ENCODE results near the gene SLC26A1.
"Not testable (repeated sequence)": the region's sequence is repeated elsewhere in the genome, so short reads cannot be mapped to it uniquely, and the experiment has no call there.

SLC26A1 gene

DNA sequence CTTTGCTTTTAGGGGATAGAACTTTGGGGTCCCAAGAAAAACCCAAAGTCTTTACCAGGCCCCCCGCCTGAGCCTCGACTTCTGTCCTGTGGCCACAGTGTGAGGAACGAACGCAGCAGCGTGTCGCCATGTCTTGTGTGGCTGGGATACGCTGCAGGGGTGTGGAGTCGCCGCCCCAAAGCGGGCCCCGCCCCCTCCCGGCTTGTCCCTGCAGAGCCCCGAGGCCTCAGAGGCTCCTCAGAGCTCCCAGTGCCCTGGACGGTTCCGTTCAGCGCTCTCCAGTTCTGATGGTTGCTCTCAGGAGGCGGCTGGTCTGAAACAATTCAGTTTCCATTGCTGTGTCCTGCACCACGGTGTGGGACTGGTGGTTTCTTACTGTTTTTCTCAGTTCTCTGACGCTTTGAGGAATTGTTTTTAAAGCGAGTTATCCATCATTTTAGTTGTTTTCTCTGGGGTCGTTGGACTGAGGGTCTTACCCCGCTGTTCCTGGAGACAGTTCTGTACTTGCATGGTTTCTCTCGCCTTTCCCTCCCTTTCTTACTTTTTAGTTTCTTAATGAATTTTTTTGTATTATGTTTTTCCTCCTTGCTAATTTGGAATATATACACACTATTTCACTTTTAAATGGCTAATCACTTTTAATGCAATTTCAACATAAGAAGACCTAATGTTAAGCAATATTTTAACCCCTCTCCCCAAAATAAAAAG, 7.9 kb downstream of the SLC26A1 start:
- peak in 1 of 2 donors; percentile 52 for DNase-seq (ENCODE audit: low read depth in 2 of 2, low spot score in 1 of 2)

DNA sequence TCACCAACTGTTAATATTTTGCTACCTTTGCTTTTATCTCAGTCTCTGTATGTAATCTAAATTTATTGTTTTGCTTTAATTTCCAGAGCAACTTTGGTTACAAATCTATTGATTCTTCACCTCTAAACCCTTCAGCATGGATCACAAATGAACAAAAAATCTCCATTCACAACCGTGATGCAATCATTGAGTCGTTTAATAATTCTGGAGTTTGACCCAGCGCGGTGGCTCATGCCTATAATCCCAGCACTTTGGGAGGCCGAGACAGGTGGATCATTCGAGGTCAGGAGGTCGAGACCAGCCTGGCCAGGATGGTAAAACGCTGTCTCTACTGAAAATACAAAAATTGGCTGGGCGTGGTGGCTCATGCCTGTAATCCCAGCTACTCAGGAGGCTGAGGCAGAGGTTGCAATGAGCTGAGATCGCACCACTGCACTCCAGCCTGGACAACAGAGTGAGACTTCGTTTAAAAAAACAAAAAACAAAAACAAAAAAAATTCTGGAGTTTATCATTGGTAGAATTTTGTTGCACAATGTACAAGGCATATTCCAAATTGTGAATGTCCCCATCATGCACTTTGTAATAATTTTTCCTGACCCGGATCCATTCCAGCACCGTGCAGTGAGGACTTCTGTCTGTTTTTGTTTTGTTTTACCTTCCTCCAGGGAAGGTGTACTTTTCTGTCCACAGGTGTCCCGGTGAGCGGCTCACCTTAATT, 8.7 kb downstream of the SLC26A1 start:
- no peak for DNase-seq (ENCODE audit: low read depth in 2 of 2, low spot score in 1 of 2)

DNA sequence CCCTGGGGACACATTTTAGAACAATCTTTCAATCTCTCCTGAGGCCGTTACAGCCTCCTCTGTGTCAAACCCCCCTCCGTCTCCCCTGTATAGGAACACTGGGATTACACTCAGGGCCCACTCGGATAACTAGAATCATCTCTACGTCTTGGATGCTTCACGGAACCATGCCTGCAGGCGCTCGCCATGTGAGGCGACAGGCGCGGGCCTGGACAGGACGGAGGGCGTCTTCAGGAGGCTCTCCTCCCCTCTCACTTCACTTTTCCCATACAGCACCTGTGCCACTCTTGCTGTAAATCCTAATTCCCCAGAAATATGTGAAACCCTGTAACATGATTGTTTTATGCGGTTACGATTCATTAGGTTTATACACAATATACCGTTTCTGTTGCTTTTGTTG, 10.4 kb downstream of the SLC26A1 start:
- no peak for DNase-seq (ENCODE audit: low read depth in 2 of 2, low spot score in 1 of 2)

DNA sequence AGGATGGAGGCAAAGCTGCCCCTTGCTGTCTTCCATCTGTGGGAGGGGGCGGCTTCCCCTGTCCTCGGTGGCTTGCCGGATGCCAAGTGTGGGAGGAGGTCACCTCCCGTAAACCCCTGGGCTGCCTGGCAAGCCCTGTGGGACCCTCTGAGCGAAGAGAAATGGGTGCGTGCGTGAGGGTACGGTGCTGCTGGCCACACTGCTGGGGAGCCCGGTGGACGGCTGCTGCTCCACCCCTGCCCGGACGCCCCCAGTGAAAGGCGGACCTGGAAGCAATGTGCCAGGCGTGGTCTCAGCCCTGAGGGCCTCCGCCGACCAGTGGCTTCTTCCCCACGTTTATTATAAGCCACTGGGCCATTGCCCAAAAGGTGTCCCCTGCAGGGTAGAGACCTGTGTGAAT, 10.9 kb downstream of the SLC26A1 start:
- DNase-seq (ENCODE audit: low read depth in 2 of 2, low spot score in 1 of 2) = no peak

DNA sequence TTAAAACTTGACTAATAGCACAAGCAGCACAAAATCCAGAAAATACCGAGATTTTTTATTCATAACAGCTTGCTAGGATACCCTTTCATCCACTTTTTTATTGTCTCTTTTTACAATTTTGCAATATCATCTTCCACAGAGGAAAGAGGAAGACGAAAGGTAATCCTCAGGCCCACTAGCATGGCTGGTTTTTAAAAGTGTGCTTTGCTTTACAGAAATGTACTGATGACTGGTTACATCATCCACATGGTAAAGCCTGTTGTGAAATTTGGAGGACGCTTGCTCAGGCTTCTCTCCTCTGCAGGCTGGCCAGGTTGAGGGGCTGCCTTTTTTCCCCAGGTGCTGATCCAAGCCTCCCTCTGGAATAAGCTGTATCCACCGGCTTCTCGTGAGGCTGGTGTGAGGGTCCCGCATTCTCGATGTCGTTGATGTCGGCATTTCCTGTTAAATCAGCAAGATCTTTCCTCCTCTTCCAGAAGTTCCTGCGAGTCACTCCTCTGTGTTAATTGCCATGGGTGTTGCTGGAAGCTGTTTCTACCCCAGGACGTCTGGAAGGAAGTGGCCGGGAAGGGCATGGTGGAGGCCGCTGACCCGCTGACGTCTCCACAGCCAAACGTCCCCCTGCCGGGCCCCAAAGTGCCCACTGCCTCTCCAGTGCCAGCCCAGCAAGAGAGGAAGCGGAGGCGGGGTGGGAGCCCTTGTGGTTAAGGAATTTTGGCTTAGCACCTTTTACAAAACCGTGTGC, 14.1 kb downstream of the SLC26A1 start:
- no peak for DNase-seq (ENCODE audit: low read depth in 2 of 2, low spot score in 1 of 2)

DNA sequence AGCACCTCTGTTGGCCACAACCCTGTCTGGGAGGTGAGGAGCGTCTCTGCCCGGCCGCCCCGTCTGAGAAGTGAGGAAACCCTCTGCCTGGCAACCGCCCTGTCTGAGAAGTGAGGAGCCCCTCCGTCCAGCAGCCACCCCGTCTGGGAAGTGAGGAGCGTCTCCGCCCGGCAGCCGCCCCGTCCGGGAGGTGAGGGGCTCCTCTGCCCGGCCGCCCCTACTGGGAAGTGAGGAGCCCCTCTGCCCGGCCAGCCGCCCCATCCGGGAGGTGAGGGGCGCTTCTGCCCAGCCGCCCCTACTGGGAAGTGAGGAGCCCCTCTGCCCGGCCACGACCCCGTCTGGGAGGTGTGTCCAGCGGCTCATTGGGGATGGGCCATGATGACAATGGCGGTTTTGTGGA, 17.2 kb downstream of the SLC26A1 start:
- DNase-seq (ENCODE audit: low read depth in 2 of 2, low spot score in 1 of 2) = not testable (repeated sequence)

DNA sequence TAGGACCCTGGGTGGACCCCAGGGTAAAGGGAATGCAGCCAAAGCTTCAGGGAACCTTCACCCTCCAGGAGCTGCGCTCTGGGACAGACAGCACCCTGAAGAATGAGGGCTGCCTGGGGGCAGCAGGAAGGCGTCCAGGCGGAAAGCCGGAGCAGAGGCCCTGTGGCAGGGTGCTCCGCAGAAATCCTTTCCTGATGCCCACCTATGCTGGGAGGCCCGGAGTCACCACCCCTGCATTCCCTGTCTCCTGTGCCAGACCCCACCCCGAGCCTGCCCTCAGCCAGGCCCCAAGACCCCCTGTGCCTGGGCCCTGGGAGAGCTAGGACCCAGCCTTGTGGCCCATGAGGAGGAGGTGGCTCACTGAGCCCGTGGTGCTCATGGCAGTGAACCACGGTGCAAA, 18.5 kb downstream of the SLC26A1 start:
- no peak for DNase-seq (ENCODE audit: low read depth in 2 of 2, low spot score in 1 of 2)

DNA sequence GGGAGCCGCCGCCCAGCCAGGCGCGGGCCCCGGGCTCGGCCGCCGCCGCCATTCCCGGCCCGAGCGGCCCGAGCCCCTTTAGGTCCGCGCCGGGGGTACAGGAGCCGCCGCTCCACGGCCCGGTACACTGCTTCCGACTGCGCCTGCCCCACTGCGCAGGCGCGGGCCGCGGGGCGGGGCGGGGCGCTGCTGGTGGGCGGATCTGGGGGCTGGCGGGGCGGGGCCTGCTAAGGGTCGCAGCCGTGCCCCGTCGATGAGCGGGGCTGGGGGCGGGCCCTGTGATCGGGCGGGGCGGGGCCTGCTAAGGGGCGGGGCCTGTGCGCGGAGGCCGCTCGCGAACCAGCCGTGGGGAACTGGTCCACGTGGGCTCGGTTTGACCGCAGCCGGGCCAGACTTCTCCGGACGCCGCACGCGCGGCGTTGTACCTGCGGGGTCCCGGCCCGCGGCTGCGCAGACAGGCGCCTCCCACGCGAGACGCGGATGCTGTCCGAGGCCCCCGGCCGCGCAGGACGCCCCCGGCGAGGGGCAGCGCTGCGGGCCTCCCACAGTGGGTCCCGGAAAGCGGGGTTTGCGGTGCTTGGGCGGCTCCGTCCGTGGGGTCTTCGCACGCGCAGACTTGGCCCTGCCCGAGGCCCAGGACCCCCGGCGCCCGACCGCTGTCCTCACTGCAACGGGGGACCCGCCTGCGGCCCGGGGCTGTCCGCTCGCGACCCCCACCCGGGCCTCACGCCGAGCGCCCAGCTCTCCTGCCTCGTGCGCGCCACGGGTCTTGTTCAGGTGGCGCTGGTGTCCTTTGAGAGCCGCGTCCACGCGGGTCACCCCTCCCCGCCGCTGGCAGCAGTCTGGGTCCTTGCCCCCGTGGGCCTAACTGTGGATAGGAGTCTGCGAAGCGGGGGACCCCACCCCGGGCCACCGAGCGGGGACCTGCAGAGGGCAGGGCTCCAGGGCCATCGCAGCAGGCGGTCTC, 19.5 kb downstream of the SLC26A1 start, which contains the start of gene DGKQ:
TSS of gene DGKQ (minus strand) at position 139 of the 967 bp plus-strand sequence. CDS start at position 52, 87 bp downstream.
- DNase-seq (ENCODE audit: low read depth in 2 of 2, low spot score in 1 of 2) = peak; percentile 74 to 80

DNA sequence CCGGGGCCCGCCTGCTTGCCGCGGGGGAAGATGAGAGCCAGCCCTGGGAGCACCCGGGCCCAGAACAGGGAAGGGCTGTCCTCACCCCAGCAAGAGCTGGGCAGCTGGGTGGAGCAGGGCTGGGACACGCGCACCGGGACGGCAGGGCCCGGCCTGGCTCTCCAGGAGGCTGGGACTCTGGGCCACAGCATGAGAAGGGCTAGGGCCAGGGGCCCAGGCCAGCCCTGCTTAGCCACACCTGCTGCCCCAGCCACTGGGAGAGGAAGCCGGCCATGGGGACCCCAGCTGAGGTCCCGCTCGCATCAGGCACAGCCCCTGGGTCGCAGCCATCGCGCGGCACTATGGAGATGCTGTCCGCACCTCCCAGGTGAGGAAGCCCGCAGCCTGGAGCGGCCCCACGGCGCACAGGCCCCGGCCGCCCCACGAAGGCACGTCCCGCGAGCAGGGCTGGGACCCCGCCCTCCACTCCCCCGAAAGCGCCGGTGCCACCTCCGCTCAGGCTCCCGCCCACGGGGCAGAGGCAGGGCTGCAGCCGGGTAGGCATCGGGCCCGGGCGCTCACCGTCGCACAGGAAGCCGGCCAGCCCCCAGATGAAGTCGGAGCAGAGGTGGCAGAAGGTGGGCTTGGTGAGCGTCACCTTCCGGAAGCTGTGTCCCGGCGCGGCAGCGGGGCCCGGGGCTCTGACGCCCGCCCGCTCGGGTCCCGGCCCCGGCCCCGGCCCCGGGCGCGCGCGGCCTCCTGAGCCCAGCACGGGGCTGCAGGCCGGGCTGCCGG, 20.4 kb downstream of the SLC26A1 start:
- DNase-seq (ENCODE audit: low read depth in 2 of 2, low spot score in 1 of 2) = peak; percentile 47 to 68

DNA sequence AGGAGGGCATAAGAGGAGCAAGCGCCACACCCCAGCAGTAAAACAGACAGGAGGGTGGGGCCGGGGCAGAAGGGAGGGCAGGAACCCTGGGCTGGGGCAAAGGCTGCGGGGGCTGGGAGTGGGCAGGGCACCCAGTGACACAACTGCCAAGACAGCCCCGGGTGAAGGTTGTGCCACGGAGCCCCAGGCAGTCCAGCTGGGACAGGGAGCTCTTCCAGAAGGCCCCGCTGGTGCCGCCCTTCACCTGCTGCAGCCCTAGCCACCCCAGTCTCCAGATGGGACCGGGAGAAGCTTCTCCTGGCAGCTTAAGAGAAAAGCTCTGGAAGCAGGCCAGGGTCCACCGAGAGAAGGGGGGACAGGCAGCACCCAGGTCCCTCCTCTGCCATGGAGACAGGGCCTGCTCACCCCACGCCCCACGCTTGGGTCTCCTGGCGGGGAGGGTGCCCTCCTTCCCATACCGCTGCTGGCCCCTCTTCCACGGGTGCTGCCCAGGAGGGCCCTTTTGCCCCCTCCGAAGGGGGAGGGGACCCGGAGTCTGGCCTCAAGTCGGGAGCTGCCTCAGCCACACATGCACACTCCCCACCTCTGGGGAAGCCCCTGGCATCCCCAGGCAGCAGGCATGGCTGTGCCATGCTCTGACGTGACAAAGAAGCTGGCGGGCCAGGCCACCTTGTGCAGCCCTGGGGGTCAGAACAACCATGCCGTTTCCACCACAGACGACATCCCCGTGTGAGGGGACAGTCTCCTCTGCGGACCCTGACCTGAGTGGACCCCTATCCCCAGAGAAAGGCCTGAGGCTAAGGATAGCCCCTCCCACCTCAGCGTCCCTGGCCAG, 21.3 kb downstream of the SLC26A1 start:
- no peak for DNase-seq (ENCODE audit: low read depth in 2 of 2, low spot score in 1 of 2)

DNA sequence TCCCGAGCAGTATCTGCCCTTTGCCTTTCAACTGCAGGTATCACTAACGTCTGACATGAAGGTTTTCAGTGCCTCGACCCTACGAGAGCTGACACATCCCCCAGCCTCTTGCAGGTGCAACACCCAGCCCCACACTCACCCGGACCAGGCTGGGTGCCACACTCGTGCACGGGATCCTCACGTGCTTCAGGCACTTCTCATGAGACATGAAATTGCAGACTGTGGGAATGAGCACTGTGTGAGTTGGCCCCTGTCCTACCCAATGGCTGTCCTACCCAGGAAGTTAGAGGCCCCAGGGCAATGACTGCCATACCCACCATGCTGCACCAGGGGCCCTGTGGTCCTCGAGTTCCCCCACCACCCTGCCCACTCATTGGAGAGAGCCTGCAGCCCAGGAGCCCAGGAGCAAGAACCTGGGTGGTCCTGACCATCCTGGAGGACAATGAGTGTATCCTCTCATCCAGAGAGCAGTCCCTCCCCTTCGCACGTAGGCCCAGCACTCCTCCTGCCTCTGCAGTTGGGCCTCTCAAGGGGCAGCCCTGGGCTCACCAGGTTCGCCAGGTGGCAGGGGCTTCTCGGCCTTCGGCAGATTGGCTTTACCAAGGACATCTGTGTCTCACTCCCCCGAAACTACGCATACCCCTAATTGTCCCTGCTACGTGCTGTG, 22.2 kb downstream of the SLC26A1 start:
- DNase-seq (ENCODE audit: low read depth in 2 of 2, low spot score in 1 of 2) = no peak

DNA sequence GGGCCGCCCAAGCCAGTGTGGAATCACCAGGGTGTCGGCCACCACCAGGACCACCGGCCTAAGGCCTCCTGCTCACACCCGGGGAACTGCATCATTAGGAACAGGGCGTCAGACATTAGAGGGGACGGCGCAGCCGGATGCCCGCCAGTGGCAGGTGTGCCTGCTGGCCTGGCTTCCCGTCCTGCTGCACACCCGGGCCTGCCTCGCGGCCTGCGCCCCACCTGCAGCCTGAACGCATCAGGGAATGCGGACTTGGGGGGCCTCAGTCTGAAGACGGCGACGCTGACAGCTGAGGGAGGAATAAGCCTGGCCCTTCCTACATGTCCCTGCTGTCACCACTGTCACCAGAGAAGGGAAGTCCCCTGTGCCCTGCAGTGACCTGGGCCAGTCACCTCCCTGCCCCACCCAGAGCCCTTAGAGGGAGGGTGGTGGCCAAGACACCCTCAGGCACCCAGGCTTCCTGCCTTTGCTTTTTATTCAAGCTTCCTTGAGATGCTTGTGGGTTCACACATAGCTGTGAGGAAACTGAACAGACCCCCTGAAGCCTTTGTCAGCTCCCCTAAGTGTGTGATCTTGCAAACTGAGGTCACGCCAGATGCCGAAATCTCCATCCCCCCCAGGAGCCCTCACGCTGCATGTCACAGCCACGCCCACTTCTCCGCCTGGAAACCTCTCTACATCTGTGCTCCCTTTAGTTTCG, 23.0 kb downstream of the SLC26A1 start:
- peak in 1 of 2 donors; percentile 37 for DNase-seq (ENCODE audit: low read depth in 2 of 2, low spot score in 1 of 2)

DNA sequence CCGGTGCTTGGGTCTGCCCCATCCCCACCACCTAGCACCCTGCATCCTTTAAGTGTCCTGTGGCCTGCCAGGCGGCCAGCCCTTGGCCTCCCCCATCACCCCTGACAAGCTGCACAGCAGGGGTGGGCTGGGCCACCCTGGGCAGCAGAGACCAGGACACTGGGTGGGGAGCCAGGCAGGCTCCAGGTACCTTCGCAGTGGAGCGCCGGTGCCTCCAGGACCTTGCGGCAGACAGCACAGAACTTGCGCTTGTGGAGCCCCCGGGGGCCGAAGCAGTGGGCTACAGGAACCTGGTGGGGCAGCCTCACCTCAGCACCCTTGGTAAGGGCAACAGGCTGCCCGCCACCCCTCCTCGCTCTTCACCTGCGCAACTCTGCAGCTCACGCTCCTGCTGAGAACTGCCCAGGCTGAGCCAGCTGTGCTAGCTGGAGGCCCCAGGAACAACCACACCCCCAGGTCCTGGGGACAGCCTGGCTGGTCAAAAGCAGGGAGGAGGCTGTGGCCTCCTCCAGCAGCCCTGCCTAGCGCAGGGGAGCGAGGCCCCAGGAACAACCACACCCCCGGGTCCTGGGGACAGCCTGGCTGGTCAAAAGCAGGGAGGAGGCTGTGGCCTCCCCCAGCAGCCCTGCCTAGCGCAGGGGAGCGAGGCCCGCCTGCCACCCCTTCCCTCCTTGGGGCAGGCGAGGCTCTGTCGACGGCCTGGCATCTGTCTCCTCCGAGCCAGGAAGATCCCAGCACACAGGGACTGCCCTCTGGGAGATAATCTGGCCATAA, 24.4 kb downstream of the SLC26A1 start:
- no peak for DNase-seq (ENCODE audit: low read depth in 2 of 2, low spot score in 1 of 2)

DNA sequence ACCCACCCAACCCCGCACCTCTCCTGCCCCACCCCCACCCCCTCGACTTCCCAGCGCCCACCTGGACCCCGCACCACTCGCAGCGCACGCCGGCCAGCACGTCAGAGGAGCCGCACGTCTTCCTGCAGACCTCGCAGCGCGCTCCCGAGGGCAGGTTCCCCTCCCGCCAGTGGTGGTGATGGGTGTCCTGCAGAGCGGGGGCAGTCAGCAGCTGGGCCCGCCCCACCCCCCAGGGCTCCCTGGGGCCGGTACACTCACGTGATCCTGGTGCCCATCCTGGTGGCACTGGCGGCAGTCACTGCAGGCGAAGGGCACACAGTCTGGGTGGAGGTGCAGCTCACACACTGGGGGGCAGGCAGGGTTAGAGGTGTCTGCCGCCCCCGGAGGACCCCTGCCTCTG, 25.0 kb downstream of the SLC26A1 start:
- no peak for DNase-seq (ENCODE audit: low read depth in 2 of 2, low spot score in 1 of 2)

DNA sequence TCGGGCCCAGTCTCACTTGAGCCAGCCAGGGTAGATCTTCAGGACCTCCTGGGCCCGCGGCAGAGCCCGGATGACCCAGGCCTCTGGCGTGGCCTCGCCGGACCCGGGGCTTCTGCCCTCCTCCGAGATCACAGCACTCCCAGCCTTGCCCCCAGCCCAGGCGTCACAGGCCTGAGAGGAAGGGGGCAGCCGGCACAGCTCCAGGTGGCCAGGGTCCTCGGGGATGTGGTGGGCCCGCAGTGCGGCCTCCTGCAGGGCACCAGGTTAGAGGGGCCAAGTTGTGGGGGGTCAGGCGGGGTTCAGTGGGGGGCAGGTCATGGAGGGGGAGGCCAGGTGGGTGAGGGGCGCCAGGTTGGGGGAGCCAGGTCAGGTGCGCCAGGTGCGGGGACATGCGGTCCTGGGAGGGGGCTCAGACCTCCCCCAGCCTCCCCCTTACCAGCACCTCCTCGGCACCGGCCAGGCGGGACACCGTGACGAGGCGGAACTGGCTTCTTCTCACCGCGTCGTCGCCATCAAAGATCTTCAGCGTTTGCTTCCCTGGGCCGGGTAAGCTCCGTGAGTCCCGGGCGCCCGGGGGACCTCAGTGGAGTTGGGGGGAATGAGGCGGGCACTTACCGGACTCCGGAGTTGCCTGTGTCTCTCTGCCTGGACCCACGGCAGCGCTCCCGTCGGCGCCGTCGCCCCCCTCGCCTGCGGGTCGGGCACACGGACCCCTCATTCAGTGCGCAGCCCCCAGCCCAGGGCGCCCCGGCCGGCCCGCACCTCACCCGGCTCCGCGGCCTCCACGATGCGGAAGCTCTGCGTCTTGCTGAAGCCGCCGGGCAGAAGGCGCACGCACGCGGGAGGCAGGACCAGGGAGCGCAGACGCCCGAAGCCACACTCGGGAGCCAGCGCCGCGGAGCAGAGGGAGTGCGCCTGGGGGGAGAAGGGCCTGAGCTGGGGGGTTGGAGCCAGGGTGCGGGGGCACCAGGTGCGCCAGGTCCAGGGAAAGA, 25.8 kb downstream of the SLC26A1 start:
- DNase-seq (ENCODE audit: low read depth in 2 of 2, low spot score in 1 of 2) = no peak

All from stimulated activated CD8-positive, alpha-beta memory T cell treated with anti-CD3 and anti-CD28 coated beads, Interleukin-4, amount 100 ng/mL, for 4 hours (primary cell).